CD4-positive, alpha-beta T cell treated with Interleukin-6 at 100 ng/mL for 8 hours (primary cell): Measurements from ENCODE around the gene MARCKS.

Source experiments
- DNase-seq: peaks from one replicate; pipeline ENCODE4 v3.0.0-alpha.2; 2020; ENCODE audit warnings: mixed read lengths, low spot score

The MARCKS gene, protein sequence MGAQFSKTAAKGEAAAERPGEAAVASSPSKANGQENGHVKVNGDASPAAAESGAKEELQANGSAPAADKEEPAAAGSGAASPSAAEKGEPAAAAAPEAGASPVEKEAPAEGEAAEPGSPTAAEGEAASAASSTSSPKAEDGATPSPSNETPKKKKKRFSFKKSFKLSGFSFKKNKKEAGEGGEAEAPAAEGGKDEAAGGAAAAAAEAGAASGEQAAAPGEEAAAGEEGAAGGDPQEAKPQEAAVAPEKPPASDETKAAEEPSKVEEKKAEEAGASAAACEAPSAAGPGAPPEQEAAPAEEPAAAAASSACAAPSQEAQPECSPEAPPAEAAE

DNA sequence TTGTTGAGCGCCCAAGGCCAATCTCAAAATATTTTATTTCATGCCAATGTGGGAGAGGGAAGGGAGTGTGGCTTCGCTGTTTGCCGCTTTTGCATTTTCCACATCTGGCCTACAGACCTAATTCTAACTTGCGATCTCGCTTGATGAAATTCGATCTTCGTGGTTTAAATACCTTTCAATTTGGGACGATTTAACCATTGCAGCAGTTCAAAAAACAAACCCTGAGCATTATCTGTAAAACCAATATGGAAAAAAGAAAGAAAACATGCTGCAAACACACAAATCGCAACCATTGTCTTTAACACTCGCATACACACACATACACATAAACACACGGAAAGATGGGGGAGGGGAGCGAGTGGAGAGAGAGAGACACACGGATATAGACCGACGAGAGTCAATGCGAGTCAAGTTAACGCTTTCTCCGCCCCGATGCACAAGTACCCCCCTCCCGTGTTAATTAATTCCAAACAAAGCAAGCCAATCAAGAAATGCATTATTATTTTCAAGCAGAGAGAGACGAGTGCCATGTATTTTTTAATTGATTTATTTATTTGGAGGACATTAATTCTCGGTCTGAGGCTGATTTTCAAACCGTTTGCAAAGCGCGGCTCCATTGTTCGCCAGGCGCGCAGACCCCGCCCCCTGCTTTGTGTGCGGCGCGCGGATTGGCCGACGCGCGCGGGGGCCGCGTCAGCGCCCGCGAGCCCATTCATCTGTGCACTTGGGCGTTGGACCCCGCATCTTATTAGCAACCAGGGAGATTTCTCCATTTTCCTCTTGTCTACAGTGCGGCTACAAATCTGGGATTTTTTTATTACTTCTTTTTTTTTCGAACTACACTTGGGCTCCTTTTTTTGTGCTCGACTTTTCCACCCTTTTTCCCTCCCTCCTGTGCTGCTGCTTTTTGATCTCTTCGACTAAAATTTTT lies at the start of gene MARCKS:
Gene MARCKS (plus strand): TSS at position 721 of the 931 bp plus-strand sequence. CDS start 401 bp downstream, outside the sequence.
- DNase-seq: no peak

DNA sequence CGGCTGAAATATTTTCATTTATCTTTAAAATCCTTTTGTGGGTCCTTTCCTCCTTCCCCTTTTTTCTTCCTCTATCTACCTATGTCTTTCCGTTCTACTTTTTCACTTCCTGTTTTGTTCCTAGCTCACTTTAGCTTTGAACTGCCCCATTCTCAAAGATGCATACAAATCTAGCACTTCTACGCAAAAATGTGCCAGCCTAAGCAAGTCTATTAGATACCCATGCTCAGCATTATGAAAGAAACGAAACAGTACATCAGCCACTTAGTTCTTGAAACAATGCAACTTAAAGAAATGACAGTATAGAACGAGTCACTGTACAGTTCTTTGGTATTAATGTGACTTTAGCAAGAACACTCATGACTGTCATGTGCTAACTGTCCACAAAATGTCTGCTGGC lies 47.3 kb upstream of the MARCKS start:
- DNase-seq: no peak

DNA sequence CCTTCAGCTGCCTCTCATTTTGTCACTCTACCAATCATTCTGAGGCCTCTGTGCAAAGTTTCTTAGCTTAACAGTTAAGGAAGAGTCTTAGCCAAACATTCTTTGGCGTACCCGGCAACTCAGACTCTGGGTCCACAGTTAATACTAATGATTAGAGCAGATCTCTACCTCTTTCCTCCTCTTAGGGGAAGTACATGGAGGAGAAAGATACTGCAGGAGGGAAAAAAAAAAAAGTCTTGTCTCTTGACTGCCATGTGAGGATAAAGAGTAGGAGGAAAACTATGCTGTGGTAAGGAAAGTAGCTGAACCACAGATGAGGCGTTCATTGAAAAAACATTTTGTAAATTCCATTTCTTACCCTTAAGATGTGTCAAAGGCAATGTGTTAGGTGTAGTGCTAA lies 44.0 kb upstream of the MARCKS start:
- DNase-seq: no peak

DNA sequence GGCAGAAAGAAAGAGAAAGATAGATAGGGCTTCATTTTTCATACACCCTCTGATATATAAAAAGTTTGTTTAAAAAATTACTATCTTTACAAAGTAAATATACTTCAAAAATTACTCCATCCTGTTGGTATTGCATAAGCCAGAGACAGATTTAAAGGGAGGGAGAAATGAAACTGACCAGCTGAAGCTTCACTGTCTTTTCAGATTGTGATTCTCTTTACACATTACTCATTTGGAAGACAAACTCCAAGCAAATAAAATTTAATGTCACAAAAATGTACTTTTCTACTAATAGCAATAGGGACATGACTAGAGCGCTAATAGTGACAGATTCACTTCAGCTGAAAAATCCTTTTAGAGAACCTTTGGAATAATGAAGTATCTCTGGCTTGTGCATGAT lies 38.6 kb upstream of the MARCKS start:
- DNase-seq: no peak

DNA sequence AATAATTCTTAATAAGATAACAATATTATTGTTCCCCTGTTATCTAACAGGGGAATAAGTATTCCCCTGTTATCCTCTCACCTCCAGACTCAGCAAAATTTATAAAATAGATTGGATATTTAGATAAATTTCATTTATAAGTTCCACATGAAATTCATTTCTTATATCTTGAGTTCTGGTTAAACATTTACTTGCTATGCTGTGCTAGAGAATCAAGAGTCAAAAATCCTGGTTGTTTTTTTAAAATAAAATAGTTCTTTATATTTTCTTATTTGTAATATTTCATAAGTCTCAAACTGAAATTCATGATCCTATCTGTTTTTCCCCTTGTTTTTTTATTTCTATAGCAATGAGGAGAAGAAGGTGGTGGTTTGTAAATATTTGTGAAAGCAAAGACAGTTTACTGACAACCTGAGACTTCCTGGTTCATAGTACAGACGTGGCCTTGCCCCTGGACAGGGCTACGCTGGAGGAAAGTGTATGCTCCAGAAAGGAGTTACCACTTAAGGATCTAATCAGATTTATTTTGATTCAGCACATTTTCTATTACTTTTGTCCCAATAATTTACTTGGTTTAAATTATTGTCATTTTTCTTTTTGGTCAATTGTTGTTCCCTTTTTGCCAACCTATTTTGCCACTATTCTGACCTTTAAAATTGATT lies 37.8 kb upstream of the MARCKS start:
- no peak for DNase-seq

DNA sequence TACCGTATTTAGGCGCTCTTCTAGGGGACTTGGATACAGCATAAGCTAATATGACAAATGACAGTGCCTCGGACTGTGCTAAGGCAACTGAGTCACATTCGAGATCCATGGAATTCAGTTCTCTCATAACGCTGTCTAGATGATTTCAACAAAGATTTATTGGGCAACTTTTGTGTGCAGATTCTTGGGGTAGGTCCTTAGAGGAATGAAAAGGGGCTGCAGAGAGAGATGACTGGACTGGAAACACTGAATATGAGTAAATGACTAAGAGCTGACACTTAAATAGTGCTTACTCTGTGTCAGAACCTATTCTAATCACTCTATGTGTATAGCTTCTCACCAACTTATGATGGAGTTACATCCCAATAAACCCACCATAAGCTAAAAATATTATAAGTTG lies 36.4 kb upstream of the MARCKS start:
- DNase-seq: no peak

DNA sequence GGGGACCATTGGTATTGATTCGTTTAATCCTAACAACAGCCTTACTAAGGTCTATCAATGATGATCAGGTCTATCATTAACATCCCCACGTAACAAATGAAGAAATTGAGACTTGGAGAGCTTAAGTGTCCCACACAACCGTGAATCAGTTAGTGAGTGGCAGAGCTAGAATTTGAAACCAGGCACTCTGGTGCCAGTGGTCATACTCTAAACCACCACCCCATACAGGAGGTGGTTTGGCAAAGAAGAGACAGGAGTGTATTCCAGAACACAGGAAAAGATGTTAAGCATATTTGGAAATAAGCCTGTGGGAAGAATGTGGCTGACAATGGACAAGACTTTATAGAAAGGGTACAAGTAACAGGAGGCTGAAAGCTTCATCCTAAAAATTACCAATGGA lies 35.7 kb upstream of the MARCKS start:
- DNase-seq: no peak

DNA sequence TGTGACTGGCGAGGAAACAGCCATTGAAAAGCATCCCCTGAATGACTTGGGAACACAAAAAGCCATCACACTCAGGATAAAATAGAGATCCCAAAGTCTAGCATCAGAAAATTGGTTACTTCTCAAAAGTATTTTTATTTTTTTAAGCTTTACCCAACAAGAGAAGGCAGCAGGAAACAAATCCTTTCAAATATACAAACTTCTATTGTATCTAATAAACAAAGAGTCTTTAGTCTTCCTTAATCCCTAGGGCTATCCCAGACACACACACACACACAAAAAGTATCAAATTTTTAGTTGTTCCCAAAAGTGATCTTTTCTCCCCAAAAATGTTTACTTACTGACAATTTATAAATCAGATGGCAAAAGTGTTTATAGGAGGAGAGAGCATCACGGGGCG lies 33.2 kb upstream of the MARCKS start:
- no peak for DNase-seq

DNA sequence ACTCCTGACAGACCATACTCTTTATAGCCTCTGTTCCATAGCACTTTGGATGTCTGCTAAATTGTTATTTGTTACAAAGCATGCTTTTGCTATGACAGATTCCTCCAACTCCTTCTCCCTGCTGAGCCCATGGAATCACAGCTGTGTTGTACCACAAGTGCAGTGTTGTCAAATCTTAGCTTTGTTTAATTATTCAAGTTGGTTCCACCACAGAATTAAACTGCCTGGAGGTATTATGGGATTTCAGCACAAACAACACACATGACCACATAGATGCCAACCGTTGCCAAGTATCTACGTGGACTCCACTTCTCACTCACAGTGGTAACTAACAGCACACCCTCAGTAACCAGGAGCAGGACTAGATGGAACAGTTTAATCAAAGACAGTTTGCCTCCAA lies 32.7 kb upstream of the MARCKS start:
- no peak for DNase-seq

DNA sequence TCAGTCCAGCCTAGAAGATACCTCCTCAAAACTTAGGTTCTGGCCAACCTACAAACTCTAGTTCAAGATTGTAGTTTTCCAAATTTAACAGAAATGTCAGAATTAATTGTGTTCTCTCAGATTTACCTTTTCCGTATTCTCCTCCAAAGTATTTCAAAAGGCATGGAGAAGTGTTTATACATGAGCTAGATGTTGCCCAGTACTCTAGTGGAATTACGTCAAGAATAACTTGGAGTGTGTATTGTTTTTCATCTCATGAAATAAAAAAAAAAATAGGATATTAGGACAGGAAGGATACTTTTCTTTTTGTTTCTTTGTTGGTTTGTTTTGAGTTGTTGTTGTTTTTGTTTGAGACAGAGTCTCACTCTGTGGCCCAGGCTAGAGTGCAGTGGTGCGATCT lies 32.3 kb upstream of the MARCKS start:
- DNase-seq: no peak

DNA sequence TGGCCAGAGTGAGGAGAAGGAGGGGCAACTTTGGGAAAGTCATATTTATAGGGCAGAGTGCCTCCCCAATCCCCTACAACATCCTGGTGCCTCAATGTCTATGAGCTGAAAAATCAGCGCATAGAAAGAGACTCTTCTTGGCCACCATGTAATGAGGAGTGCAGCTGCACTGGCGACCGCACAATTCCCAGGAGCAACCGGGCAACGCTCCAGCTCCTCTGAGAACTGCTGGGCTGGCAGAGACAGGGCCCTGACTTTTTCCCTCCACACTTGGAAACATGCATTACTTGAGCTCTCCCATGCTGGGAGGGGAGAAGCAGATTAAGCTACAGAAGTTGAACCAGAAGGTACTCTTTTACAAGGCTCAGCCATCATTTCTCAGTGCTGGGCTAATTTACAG lies 31.4 kb upstream of the MARCKS start:
- no peak for DNase-seq

DNA sequence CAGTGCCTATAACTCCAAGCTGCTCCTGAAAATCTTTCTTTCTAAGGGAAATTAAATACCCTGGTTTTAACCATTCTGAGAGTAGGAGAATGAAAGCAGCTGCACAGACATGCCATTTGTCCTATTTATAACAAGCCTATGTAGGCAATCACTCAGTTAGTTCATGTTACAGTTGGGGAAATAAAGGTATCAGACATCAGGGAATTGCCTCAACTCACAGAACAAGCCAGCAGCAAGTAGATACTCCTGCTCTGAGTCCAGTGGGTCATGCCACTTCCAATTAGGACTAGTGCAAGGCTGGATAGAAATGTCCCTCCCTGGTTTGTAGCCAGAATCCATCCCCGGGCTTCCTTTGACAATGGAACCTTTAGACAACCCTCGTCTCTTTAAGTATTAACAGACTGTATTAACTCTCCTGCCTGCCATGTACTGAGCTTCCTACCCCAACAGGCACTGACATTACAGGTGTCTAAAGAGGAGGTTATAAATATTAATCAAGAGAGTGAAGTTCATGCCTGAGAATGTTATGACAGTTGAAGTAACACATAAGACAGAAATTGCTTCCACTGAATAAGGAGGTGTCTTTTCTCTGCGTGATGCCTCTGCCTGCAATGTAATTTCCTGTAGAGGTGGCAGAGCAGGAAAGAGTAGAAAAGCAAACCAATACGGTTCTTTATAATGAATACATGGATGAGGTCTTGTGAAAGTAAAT lies 28.0 kb upstream of the MARCKS start:
- no peak for DNase-seq

DNA sequence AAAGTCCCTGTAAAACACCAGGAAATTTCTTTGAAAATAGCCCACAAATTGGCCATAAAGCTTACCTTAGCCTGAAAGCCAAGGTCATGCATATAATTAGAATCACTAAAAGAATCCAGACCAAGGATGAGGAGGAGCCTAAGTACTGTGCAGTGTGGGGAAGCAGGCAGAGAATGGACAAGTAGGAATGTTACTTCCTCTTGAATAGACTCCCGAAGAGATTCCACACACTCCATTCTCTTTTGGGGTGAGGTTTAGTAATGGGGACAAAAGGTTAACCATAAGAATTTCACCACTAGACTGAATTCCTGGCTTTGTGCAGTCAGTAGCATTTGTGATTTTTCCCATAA lies 27.5 kb upstream of the MARCKS start:
- no peak for DNase-seq

DNA sequence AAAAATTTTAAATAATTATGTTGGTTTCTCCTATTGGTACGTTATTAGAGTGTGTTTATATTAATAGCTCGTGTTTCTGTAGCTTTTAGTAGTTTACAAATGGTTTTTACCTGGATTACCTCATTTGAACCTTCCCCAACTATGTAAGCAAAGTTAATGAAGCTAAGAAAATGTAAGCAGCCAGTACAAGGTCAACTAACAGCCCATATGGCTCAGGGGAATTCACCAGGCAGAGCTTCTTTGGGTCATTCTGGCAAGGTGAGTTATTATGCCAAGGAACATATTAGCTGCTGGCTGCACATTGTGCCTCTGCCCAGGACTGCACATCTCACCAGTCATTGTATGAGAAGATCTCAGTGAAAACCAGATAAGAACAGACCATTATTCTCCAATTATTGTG lies 27.0 kb upstream of the MARCKS start:
- no peak for DNase-seq

DNA sequence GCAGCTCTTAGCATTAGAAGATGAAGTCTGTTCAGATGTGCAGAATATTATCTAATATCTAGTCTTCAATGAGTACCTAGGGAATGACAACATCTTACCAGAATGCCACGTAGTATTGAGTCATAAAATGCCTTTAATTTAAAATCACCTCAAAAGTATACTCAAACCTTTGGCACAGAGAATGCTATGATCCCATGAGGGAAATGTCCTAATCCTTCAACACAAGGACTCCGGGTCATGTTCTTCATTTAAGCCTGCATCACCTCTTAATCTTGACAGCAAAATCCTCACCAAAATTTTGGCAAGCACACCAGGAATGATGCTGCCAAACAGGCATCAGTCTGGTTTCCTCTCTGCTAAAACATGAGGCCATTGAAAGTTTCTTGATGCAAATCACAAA lies 23.6 kb upstream of the MARCKS start:
- no peak for DNase-seq

DNA sequence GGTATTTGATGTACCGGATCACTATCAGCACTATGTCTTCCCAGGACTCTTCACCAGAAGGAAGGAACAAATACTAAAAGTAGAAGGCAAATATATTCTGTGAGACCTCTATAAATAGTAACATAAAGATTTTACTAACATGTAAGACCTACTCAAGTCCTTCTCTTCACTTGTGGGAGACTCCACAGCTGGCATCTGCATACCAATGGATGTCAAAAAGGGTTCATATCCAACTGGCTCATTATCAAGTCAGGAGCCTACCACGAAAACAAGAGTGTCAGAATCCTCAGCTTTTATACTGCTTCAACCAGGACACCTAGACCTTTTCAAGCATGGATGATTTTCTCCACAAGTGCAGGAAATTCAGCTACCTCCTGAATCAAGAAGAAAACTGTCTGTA lies 20.0 kb upstream of the MARCKS start:
- no peak for DNase-seq

DNA sequence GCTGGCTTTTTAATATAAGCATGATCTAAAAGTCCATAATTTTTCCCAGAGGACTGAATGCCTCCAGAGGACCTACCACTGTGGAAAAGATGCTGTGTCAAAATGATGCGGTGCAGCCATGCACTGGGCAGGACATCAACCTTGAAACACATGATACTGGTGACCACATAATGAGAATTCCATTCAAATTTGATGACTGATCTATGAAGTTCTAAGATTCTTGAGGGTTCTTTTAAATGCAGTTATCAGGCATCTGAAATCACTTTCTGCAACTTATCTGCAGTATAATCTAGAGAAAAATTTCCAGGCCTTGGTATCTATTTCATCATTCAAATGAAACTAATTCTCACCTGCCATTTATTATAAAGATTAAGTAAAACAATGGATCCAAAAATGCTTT lies 15.0 kb upstream of the MARCKS start:
- DNase-seq: no peak

DNA sequence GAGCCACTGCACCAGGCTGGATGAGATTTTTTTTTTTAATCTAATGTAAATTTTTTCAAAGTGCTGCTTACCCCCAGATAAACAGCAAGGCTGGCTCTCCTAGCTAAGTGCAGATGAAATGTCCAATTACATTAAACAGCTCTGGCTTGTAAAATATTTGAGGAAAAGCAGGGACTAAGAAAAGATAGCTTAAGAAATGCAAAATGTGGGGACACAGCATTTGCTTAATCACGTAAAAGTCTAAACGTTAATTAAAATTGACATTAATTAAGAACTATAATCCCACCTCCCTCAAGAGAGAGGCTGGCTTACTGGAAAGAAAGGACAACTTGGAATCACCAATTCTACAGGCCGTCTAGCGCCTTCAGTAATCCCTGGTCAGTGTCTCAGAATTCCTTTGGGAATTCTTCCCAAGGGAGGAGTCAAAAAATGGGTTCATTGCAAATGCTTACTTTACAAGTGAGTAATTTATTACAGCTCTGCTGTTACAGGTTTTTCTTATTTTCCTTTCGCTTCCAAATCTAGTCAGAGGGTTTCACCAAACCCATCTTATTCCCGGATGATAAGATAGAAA lies 13.6 kb upstream of the MARCKS start:
- DNase-seq: no peak

DNA sequence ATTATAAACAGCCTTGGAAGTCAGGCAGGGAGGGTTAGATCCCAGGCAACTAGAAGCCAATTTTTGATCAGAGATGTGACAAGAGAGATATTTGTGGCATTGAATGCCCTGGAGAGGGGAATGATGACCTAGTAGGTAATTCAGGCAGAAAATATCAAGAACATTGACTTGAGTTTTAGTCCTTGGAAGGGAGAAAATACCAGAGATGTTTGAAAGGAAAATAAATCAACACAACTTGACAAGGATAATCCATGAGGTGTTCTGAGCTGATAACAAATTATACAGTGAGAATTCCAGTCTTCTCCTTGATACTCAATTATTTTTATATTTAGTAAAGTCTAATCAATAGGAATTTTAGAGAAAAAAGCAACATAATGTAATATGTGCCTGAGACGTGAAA lies 10.6 kb upstream of the MARCKS start:
- DNase-seq: no peak

DNA sequence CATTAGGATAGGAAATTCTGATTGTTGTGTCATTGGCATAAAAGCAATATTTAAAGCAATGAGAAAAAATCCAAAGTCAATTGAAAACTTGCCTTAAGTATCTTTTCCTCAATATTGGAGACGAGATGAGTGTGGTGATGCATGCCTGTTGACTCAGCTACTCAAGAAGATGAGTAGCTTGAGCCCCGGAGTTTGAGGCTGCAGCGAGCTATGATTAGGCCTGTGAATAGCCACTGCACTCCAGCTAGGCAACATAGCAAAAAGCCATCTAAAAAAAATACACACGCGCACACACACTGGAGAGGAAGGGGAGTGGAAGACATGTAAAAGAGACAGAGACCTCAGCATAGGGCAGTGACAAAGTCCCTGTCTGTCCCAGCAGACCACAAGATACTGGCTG lies 9.7 kb upstream of the MARCKS start:
- DNase-seq: no peak

DNA sequence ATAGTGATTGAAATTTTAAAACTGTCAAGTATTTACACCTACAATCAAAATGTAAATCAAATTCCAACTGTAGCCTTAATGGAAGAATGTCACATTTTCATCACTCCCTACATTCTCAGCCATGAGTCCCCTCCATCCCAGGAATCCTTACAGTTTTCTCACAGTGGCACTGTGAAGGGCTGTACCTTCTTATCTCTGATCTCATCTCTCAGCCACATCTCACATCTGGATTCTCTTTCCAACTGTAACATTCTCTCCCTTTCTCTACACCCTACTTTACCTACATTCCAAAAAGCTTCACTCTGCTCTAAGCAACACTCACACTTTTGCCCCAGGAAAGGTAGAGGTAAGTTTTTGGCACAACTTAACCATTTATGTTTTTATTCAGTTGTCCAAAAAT lies 8.9 kb upstream of the MARCKS start:
- no peak for DNase-seq

DNA sequence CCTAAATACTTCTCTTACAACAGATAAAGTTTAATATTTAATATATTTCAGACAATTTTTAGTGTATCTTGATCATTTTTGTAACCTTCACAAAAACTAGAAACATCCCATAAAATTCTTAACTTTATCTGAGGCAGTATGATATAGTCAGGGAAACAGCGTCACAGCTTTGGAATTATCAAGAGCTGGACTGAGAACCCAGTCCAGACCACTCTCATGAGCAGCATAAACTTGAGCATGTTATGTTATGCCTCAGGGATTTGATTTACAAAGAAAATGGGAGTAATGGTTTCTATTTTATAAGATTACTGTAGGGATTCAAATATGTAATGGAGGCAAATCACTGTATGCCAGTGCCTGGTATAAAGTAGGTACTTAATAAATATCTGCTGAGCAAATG lies 8.3 kb upstream of the MARCKS start:
- no peak for DNase-seq
